Measurements from ENCODE around the gene FGFR4.

DNA sequence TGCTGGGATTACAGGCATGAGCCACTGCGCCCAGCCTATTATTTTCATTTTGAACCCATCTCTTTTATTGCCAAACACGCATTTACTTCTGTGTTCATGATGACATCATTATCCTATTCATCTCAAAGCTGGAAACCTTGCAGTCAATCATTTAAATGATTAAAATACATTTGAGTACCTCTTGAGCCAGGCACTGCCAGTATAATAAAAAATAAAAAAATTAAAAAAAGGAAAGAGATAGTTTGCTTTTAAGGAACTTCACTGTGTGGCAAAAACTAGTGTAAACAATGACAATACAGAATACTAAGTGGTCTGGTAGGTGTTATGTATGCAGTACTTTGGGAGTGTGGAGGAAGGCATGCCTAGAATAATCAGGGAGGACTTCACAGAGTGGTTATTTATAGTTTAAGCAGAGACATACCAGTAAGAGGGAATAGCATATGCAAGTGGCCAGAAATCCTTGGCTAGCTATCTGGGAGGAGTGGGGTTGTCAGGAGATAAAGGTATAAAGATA lies 55.4 kb downstream of the FGFR4 start:
- TF ChIP-seq, protein P1, sequence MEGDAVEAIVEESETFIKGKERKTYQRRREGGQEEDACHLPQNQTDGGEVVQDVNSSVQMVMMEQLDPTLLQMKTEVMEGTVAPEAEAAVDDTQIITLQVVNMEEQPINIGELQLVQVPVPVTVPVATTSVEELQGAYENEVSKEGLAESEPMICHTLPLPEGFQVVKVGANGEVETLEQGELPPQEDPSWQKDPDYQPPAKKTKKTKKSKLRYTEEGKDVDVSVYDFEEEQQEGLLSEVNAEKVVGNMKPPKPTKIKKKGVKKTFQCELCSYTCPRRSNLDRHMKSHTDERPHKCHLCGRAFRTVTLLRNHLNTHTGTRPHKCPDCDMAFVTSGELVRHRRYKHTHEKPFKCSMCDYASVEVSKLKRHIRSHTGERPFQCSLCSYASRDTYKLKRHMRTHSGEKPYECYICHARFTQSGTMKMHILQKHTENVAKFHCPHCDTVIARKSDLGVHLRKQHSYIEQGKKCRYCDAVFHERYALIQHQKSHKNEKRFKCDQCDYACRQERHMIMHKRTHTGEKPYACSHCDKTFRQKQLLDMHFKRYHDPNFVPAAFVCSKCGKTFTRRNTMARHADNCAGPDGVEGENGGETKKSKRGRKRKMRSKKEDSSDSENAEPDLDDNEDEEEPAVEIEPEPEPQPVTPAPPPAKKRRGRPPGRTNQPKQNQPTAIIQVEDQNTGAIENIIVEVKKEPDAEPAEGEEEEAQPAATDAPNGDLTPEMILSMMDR (IDR thresholded peaks at IDR 0.05; ENCODE audit: low read depth, low read length, poor library complexity, severe bottlenecking): no peak
- no peak for TF ChIP-seq EZH2phosphoT487 (IDR thresholded peaks at IDR 0.05; ENCODE audit: borderline replicate concordance, low read length)

All from DOHH2 (cell line).